ENCODE results near the gene WNT4. TPM values are rescaled to one million over a fixed set of nuclear protein-coding genes. Genes with fewer than 3 reads are reported as not detected.

WNT4 gene
- total RNA-seq, 2 experiments from 2014 or later, result not detected

DNA sequence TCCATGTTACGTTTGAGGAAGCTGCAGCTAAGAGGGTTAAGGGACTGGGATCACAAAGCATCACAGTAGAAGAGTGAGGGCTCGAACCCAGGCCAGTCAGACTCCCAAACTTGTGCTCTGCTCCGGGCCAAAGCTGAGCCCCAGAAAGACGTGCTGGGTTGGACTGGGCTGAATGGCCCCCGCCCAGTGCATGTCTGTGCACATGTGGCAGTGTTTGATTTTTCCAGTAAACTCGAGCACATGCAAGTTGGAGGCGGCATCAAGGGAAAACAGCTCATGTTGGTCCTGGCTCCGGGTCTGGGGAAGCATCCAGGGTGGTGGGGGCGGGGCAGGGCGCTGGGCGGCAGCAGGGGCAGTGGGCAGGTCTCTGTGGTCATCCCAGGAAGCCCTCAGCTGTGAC lies 39.8 kb upstream of the WNT4 start:
- Histone ChIP-seq H3K27ac (ENCODE audit: low read depth in 1 of 2, low read length in 2 of 2) (no peak overlapping the region), H3K27me3 (ENCODE audit: control insufficient read depth in 1 of 2, insufficient read depth in 2 of 2, low read length in 2 of 2) (peaks cover 4 to 6% of the 10 kb centered on the region in 2 experiments), H3K4me1 (ENCODE audit: insufficient read depth, low read length) (no peaks in the 10 kb centered on the region), H3K36me3 (ENCODE audit: insufficient read depth, low read length) (no peaks in the 10 kb centered on the region), H3K4me3 (ENCODE audit: low read length) (no peak overlapping the region), H3K9me3 (ENCODE audit: control insufficient read depth in 1 of 2, insufficient read depth in 1 of 2, low read length in 2 of 2) (no peaks in the 10 kb centered on the region)
- ChIA-PET CTCF (interaction anchor here (0.8 kb wide), 1 partner anchor 9 kb away, joined by 3 read pairs; no protein-coding TSS in a partner anchor), POLR2A (no interaction called here)
- no peak for ATAC-seq (ENCODE audit: poor library complexity)
- intact Hi-C loops (cut with DNase I, micrococcal nuclease), result no loop called here
- no peak for DNase-seq
- no peak overlapping the region for H3K27ac Mint-ChIP-seq
- TF ChIP-seq, protein P1, sequence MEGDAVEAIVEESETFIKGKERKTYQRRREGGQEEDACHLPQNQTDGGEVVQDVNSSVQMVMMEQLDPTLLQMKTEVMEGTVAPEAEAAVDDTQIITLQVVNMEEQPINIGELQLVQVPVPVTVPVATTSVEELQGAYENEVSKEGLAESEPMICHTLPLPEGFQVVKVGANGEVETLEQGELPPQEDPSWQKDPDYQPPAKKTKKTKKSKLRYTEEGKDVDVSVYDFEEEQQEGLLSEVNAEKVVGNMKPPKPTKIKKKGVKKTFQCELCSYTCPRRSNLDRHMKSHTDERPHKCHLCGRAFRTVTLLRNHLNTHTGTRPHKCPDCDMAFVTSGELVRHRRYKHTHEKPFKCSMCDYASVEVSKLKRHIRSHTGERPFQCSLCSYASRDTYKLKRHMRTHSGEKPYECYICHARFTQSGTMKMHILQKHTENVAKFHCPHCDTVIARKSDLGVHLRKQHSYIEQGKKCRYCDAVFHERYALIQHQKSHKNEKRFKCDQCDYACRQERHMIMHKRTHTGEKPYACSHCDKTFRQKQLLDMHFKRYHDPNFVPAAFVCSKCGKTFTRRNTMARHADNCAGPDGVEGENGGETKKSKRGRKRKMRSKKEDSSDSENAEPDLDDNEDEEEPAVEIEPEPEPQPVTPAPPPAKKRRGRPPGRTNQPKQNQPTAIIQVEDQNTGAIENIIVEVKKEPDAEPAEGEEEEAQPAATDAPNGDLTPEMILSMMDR (IDR thresholded peaks at IDR 0.05), result no peak
- peaks cover 4% of the 10 kb centered on the region for H3K9me3 Mint-ChIP-seq
- H3K4me3 Mint-ChIP-seq, result no peak overlapping the region
- H3K27me3 Mint-ChIP-seq, result peaks cover 27% of the 10 kb centered on the region
- no peaks in the 10 kb centered on the region for H3K36me3 Mint-ChIP-seq (ENCODE audit: low read depth)
- H3K4me1 Mint-ChIP-seq (ENCODE audit: low read depth), result no peaks in the 10 kb centered on the region

DNA sequence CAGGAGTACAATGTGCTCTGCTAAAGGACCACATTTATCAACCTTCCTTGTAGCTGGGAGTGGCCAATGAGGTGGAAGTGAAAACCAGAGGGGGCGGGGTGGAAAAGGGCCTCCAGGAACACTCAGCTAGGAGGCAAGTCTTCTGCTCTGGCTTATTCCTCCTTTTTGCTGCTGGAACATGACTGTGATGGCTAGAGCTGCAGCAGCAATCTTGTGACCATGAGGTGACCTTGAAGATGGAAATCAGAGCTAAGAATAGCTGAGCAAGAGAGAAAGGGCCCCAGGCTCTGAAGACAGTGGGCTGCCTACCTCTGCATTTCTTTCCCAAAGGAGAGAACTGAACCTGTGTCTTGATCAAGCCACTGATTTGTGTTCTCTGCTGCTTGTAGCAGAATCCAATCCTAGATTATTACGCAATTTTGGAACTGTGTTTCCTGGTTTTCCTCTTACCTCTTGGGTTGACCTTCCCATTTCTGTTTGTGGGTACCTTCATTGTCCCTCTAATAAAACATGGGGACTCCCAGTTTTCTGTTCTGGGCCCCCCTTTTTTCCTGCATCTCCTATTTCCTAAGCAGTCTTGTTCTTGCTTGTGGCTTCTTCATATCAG lies 36.4 kb upstream of the WNT4 start:
- CTCF ChIA-PET, result no interaction called here
- no peak for DNase-seq
- POLR2A ChIA-PET, result no interaction called here
- Histone ChIP-seq H3K36me3 (ENCODE audit: insufficient read depth, low read length) (no peaks in the 10 kb centered on the region), H3K9me3 (ENCODE audit: control insufficient read depth in 1 of 2, insufficient read depth in 1 of 2, low read length in 2 of 2) (no peaks in the 10 kb centered on the region), H3K4me3 (ENCODE audit: low read length) (no peak overlapping the region), H3K27ac (ENCODE audit: low read depth in 1 of 2, low read length in 2 of 2) (no peak overlapping the region), H3K27me3 (ENCODE audit: control insufficient read depth in 1 of 2, insufficient read depth in 2 of 2, low read length in 2 of 2) (peaks cover 0 to 4% of the 10 kb centered on the region in 2 experiments), H3K4me1 (ENCODE audit: insufficient read depth, low read length) (no peaks in the 10 kb centered on the region)
- Mint-ChIP-seq H3K27me3 (peaks cover 11% of the 10 kb centered on the region), H3K9me3 (peaks cover 4% of the 10 kb centered on the region), H3K4me1 (ENCODE audit: low read depth) (no peaks in the 10 kb centered on the region), H3K36me3 (ENCODE audit: low read depth) (no peaks in the 10 kb centered on the region), H3K27ac (no peak overlapping the region), H3K4me3 (no peak overlapping the region)
- intact Hi-C loops (cut with DNase I, micrococcal nuclease), result no loop called here
- TF ChIP-seq, protein P1 (IDR thresholded peaks at IDR 0.05), result no peak
- ATAC-seq (ENCODE audit: poor library complexity), result no peak

DNA sequence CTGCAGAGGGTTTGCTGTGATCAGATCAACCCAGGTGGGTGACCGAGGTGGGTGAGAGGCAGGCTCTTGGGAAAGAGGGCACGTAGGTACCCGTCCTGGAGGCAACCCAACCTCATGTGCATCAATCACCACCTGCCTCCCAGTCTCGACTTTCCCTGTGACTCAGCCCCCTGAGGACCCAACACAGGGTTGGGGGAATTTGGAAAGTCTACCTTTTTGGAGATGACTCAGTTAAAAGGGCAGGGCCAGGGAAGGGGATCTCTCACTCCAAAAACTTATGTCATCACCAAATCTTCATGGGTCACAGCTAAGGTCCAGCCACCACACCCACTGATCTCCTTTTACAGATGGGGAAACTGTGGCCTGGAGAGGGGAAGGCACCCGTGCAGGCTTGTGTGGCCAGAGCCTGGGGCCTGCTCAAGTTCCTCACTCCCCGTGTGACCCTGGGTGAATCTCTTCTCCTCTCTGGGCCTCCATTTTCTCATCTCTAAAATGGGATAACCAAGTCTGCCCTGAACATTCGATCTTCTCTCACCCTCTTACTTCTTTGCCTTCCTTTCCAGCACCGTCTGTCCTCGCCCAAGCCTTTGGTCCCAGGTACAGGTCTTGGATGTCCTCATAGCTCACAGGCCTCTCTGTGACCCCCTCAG lies 34.6 kb upstream of the WNT4 start:
- peaks cover 0 to 4% of the 10 kb centered on the region in 2 experiments for H3K27me3 ChIP-seq (ENCODE audit: control insufficient read depth in 1 of 2, insufficient read depth in 2 of 2, low read length in 2 of 2)
- H3K9me3 ChIP-seq (ENCODE audit: control insufficient read depth in 1 of 2, insufficient read depth in 1 of 2, low read length in 2 of 2), result no peaks in the 10 kb centered on the region
- no peaks in the 10 kb centered on the region for H3K4me1 Mint-ChIP-seq (ENCODE audit: low read depth)
- CTCF ChIA-PET, result no interaction called here
- POLR2A ChIA-PET, result no interaction called here
- ATAC-seq (ENCODE audit: poor library complexity), result no peak
- H3K27ac ChIP-seq (ENCODE audit: low read depth in 1 of 2, low read length in 2 of 2), result no peak overlapping the region
- TF ChIP-seq, protein P1 (IDR thresholded peaks at IDR 0.05), result no peak
- peaks cover 4% of the 10 kb centered on the region for H3K9me3 Mint-ChIP-seq
- H3K27me3 Mint-ChIP-seq, result peaks cover 9% of the 10 kb centered on the region
- no peak overlapping the region for H3K4me3 Mint-ChIP-seq
- no peak overlapping the region for H3K27ac Mint-ChIP-seq
- H3K4me3 ChIP-seq (ENCODE audit: low read length), result no peak overlapping the region
- no peaks in the 10 kb centered on the region for H3K36me3 ChIP-seq (ENCODE audit: insufficient read depth, low read length)
- intact Hi-C loops (cut with DNase I, micrococcal nuclease), result no loop called here
- H3K36me3 Mint-ChIP-seq (ENCODE audit: low read depth), result no peaks in the 10 kb centered on the region
- no peaks in the 10 kb centered on the region for H3K4me1 ChIP-seq (ENCODE audit: insufficient read depth, low read length)
- DNase-seq, result no peak

All from CD4-positive, alpha-beta T cell (primary cell).